Subcutaneous abdominal adipose tissue (tissue), 5 donors: Measurements from ENCODE around the gene TMEM151A.

Experiments used
- H3K27ac ChIP-seq: one replicate; pipeline ENCODE4 v1.7.0; 2013; ENCODE audit warnings: low read depth, mild to moderate bottlenecking, inconsistent platforms, low read length, moderate library complexity
- H3K27me3 ChIP-seq, 5 donors: one replicate each; pipeline ENCODE4 v1.7.0; 2013; ENCODE audit warnings: low read length in 5 of 5, inconsistent platforms in 1 of 5; ENCODE audit not compliant: control insufficient read depth in 5 of 5, insufficient read depth in 4 of 5
- H3K36me3 ChIP-seq, 5 donors: one replicate each; pipeline ENCODE4 v1.7.0; 2013; ENCODE audit warnings: low read length in 5 of 5; ENCODE audit not compliant: control insufficient read depth in 5 of 5, insufficient read depth in 5 of 5
- H3K4me1 ChIP-seq, 5 donors: one replicate each; pipeline ENCODE4 v1.7.0; 2013; ENCODE audit warnings: low read length in 5 of 5, mild to moderate bottlenecking in 3 of 5, moderate library complexity in 1 of 5; ENCODE audit not compliant: control insufficient read depth in 5 of 5, insufficient read depth in 5 of 5
- H3K4me3 ChIP-seq, 5 donors: one replicate each; pipeline ENCODE4 v1.7.0; 2013; ENCODE audit warnings: low read length in 5 of 5, low read depth in 1 of 5
- H3K9ac ChIP-seq, 5 donors: one replicate each; pipeline ENCODE4 v1.7.0; 2013; ENCODE audit warnings: low read length in 5 of 5, mild to moderate bottlenecking in 4 of 5, moderate library complexity in 3 of 5
- H3K9me3 ChIP-seq, 5 donors: one replicate each; pipeline ENCODE4 v1.7.0; 2013; ENCODE audit warnings: low read length in 5 of 5; ENCODE audit not compliant: control insufficient read depth in 5 of 5
- donor health status: healthy.
- donor health status: healthy.
- donor health status: healthy.
- donor health status: healthy.
- donor health status: healthy.

The TMEM151A gene

GRCh38 chr11:66259225-66259624 is 32.5 kb upstream of the TMEM151A start:
- Histone ChIP-seq H3K9ac (no peak overlapping the region), H3K9me3 (no peaks in the 10 kb centered on the region), H3K27me3 (no peaks in the 10 kb centered on the region), H3K27ac (no peak overlapping the region), H3K4me3 (no peak overlapping the region), H3K36me3 (peaks cover 0 to 38% (median 26%) of the 10 kb centered on the region in 5 donors), H3K4me1 (peaks cover 3 to 32% (median 23%) of the 10 kb centered on the region in 5 donors)

- Histone ChIP-seq H3K27ac (no peak overlapping the region), H3K9me3 (no peaks in the 10 kb centered on the region), H3K4me3 (no peak overlapping the region), H3K9ac (no peak overlapping the region), H3K36me3 (peaks cover 0 to 44% (median 33%) of the 10 kb centered on the region in 5 donors), H3K4me1 (peaks cover 3 to 24% (median 18%) of the 10 kb centered on the region in 5 donors), H3K27me3 (no peaks in the 10 kb centered on the region)
Observed at GRCh38 chr11:66259956-66260355, 31.7 kb upstream of the TMEM151A start.

GRCh38 chr11:66261578-66261977 is 30.1 kb upstream of the TMEM151A start:
- Histone ChIP-seq H3K27me3 (no peaks in the 10 kb centered on the region), H3K27ac (no peak overlapping the region), H3K36me3 (peaks cover 0 to 51% (median 36%) of the 10 kb centered on the region in 5 donors), H3K9me3 (no peaks in the 10 kb centered on the region), H3K4me3 (no peak overlapping the region), H3K4me1 (peaks cover 3 to 26% (median 18%) of the 10 kb centered on the region in 5 donors), H3K9ac (peak overlapping the region in 1 of 5 donors; percentile 8)

GRCh38 chr11:66262191-66262590 is 29.5 kb upstream of the TMEM151A start:
- peak overlapping the region in 1 of 5 donors; percentile 8 for H3K9ac ChIP-seq
- H3K4me3 ChIP-seq, result no peak overlapping the region
- H3K27me3 ChIP-seq, result no peaks in the 10 kb centered on the region
- peaks cover 0 to 26% (median 19%) of the 10 kb centered on the region in 5 donors for H3K4me1 ChIP-seq
- no peaks in the 10 kb centered on the region for H3K9me3 ChIP-seq
- no peak overlapping the region for H3K27ac ChIP-seq
- peaks cover 0 to 51% (median 37%) of the 10 kb centered on the region in 5 donors for H3K36me3 ChIP-seq

GRCh38 chr11:66262696-66263095 is 29.0 kb upstream of the TMEM151A start:
- Histone ChIP-seq H3K9me3 (no peaks in the 10 kb centered on the region), H3K4me1 (peaks cover 0 to 27% (median 19%) of the 10 kb centered on the region in 5 donors), H3K27me3 (no peaks in the 10 kb centered on the region), H3K27ac (no peak overlapping the region), H3K36me3 (peaks cover 0 to 51% (median 37%) of the 10 kb centered on the region in 5 donors), H3K9ac (no peak overlapping the region), H3K4me3 (no peak overlapping the region)

- Histone ChIP-seq H3K9me3 (no peaks in the 10 kb centered on the region), H3K27ac (no peak overlapping the region), H3K4me3 (no peak overlapping the region), H3K36me3 (peaks cover 0 to 51% (median 37%) of the 10 kb centered on the region in 5 donors), H3K9ac (no peak overlapping the region), H3K4me1 (peaks cover 0 to 26% (median 21%) of the 10 kb centered on the region in 5 donors), H3K27me3 (no peaks in the 10 kb centered on the region)
Observed at GRCh38 chr11:66263231-66263630, 28.5 kb upstream of the TMEM151A start.

GRCh38 chr11:66263785-66264184 is 27.9 kb upstream of the TMEM151A start:
- peaks cover 0 to 21% (median 15%) of the 10 kb centered on the region in 5 donors for H3K4me1 ChIP-seq
- H3K9ac ChIP-seq, result no peak overlapping the region
- H3K36me3 ChIP-seq, result peaks cover 0 to 51% (median 37%) of the 10 kb centered on the region in 5 donors
- H3K27ac ChIP-seq, result no peak overlapping the region
- no peaks in the 10 kb centered on the region for H3K9me3 ChIP-seq
- H3K4me3 ChIP-seq, result no peak overlapping the region
- no peaks in the 10 kb centered on the region for H3K27me3 ChIP-seq

- H3K27ac ChIP-seq, result no peak overlapping the region
- H3K9ac ChIP-seq, result no peak overlapping the region
- no peaks in the 10 kb centered on the region for H3K9me3 ChIP-seq
- peaks cover 0 to 51% (median 37%) of the 10 kb centered on the region in 5 donors for H3K36me3 ChIP-seq
- H3K27me3 ChIP-seq, result no peaks in the 10 kb centered on the region
- H3K4me3 ChIP-seq, result no peak overlapping the region
- H3K4me1 ChIP-seq, result peaks cover 2 to 25% (median 19%) of the 10 kb centered on the region in 5 donors
Observed at GRCh38 chr11:66264383-66264782, 27.3 kb upstream of the TMEM151A start.

- H3K4me3 ChIP-seq, result no peak overlapping the region
- H3K4me1 ChIP-seq, result peaks cover 5 to 31% (median 24%) of the 10 kb centered on the region in 5 donors
- no peak overlapping the region for H3K9ac ChIP-seq
- peaks cover 0 to 47% (median 37%) of the 10 kb centered on the region in 5 donors for H3K36me3 ChIP-seq
- H3K27me3 ChIP-seq, result no peaks in the 10 kb centered on the region
- H3K9me3 ChIP-seq, result no peaks in the 10 kb centered on the region
- no peak overlapping the region for H3K27ac ChIP-seq
Observed at GRCh38 chr11:66264914-66265313, 26.8 kb upstream of the TMEM151A start.

- Histone ChIP-seq H3K27ac (no peak overlapping the region), H3K9ac (no peak overlapping the region), H3K36me3 (peaks cover 0 to 43% (median 35%) of the 10 kb centered on the region in 5 donors), H3K4me3 (no peak overlapping the region), H3K4me1 (peaks cover 5 to 39% (median 31%) of the 10 kb centered on the region in 5 donors), H3K9me3 (no peaks in the 10 kb centered on the region), H3K27me3 (no peaks in the 10 kb centered on the region)
Observed at GRCh38 chr11:66265531-66266377, 25.9 kb upstream of the TMEM151A start.
